CD4-positive, CD25-positive, alpha-beta regulatory T cell (primary cell): Measurements from ENCODE around the gene GSK3B. TPM values are rescaled to one million over a fixed set of nuclear protein-coding genes. Genes with fewer than 3 reads are reported as not detected.

Source experiments
- ATAC-seq, 2 donors: fragments of 150-1000 bp; cut with Tn5 transposase; one replicate each; pipeline ENCODE4 v1.10.0; 2021; ENCODE audit warnings: low read depth in 2 of 2, moderate number of reproducible peaks in 2 of 2, moderate library complexity in 1 of 2
- DNase-seq, 3 donors: peaks; one replicate each; pipeline versions ENCODE4 v3.0.0 to v3.0.0-alpha.2; 2012 to 2022; ENCODE audit warnings: mixed read lengths in 1 of 3
- H3K27ac ChIP-seq: one replicate; pipeline ENCODE4 v1.7.0; 2013; ENCODE audit warnings: mild to moderate bottlenecking, low read length; ENCODE audit not compliant: insufficient read depth, poor library complexity, severe bottlenecking
- H3K27me3 ChIP-seq: one replicate; pipeline ENCODE4 v1.7.0; 2013; ENCODE audit warnings: low read length; ENCODE audit not compliant: control insufficient read depth, insufficient read depth
- H3K36me3 ChIP-seq: one replicate; pipeline ENCODE4 v1.7.0; 2013; ENCODE audit warnings: mild to moderate bottlenecking, low read length, moderate library complexity; ENCODE audit not compliant: control insufficient read depth, insufficient read depth
- H3K4me1 ChIP-seq: 2 replicates; pipeline ENCODE4 v1.7.0; 2013; ENCODE audit warnings: mild to moderate bottlenecking, low read length; ENCODE audit not compliant: insufficient read depth, control insufficient read depth, poor library complexity, severe bottlenecking
- H3K4me3 ChIP-seq: one replicate; pipeline ENCODE4 v1.7.0; 2013; ENCODE audit warnings: low read depth, mild to moderate bottlenecking, low read length, moderate library complexity
- H3K9me3 ChIP-seq, 2 experiments: 1 replicate in 1 of 2; 2 replicates in 1 of 2; pipeline ENCODE4 v1.7.0; 2013; ENCODE audit warnings: low read length in 2 of 2, mild to moderate bottlenecking in 1 of 2, moderate library complexity in 1 of 2; ENCODE audit not compliant: control insufficient read depth in 2 of 2
- H3K27ac Mint-ChIP-seq, 3 donors: one replicate each; pipeline ENCODE4 v1.8.0; 2020 to 2022; ENCODE audit warnings: mild to moderate bottlenecking in 3 of 3, mixed read lengths in 3 of 3, moderate library complexity in 2 of 3
- H3K27me3 Mint-ChIP-seq: one replicate; pipeline ENCODE4 v1.8.0; 2022; ENCODE audit warnings: mild to moderate bottlenecking, mixed read lengths
- H3K36me3 Mint-ChIP-seq: one replicate; pipeline ENCODE4 v1.8.0; 2020; ENCODE audit warnings: mixed read lengths
- H3K4me1 Mint-ChIP-seq, 4 donors: one replicate each; pipeline ENCODE4 v1.8.0; 2020 to 2022; ENCODE audit warnings: mixed read lengths in 4 of 4, mild to moderate bottlenecking in 1 of 4
- H3K4me3 Mint-ChIP-seq, 4 donors: one replicate each; pipeline ENCODE4 v1.8.0; 2020 to 2022; ENCODE audit warnings: mild to moderate bottlenecking in 4 of 4, mixed read lengths in 4 of 4, moderate library complexity in 3 of 4
- H3K9me3 Mint-ChIP-seq, 7 donors: one replicate each; pipeline ENCODE4 v1.8.0; 2020 to 2022; ENCODE audit warnings: mixed read lengths in 7 of 7, mild to moderate bottlenecking in 3 of 7, moderate library complexity in 2 of 7
- polyA plus RNA-seq, 4 donors: library from polyadenylated mRNA; unstranded; fragments of 300-500 nt; fragmentation: Illumina TruSeq; gene quantifications; one replicate each; pipeline ENCODE4 v1.2.3, GENCODE V29; 2021
- total RNA-seq: library from RNA; stranded (reverse); gene quantifications from one replicate; pipeline ENCODE4 v1.2.3, GENCODE V29; 2022

The GSK3B gene
- total and polyA plus RNA-seq, 5 donors from 2014 or later: 12.9 to 45.4 (median 15.7) TPM

DNA sequence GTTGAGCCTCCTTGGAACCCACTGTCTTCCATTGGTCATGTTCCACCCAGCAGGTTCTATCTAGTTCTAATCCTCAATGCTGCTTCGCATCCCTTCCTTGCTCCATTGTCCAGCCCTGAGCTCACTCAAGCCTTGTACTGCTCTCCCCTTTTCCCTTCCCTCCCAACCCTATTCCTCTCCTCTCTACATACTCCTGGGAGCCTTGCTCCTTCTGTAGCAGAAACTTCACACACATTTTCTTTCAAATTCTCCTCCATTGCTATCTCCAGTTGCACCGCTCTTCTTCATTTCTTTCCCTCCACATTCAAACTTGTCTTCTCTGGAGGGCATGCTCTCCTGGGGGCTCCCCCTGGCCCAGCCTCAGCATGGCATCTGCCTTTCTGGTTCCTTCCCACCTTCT is 297.9 kb downstream of the GSK3B start:
- Mint-ChIP-seq H3K27ac (no peak overlapping the region), H3K27me3 (peaks cover 15% of the 10 kb centered on the region), H3K9me3 (peaks cover 0 to 4% (median 0%) of the 10 kb centered on the region in 7 donors), H3K4me1 (no peaks in the 10 kb centered on the region), H3K36me3 (no peaks in the 10 kb centered on the region), H3K4me3 (no peak overlapping the region)
- peaks cover 5% of the 10 kb centered on the region for H3K27me3 ChIP-seq
- no peaks in the 10 kb centered on the region for H3K36me3 ChIP-seq
- ATAC-seq (no peak), DNase-seq (no peak)
- no peaks in the 10 kb centered on the region for H3K9me3 ChIP-seq
- H3K27ac ChIP-seq: no peak overlapping the region
- no peaks in the 10 kb centered on the region for H3K4me1 ChIP-seq
- H3K4me3 ChIP-seq: no peak overlapping the region

DNA sequence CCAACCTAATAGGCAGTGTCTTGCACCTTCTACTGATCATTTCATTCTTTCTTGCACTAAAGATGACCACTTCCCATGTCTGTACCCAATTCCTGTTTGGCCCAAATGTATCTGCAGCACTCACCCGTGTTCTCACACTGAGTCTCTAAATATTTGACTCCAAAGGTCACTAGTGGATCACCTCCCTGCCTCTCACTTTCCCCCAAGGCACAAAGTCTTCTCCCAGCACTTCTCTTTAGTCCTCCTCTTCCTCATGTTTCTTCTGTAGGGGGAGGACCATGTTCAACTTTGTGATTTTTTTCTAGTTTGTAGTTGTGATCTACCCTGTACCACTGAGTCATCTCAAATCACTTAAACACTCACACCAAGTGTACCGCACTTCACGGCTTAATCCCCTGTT is 298.4 kb downstream of the GSK3B start:
- no peak for DNase-seq
- H3K27me3 Mint-ChIP-seq: peaks cover 14% of the 10 kb centered on the region
- no peak overlapping the region for H3K4me3 Mint-ChIP-seq
- Histone ChIP-seq H3K36me3 (no peaks in the 10 kb centered on the region), H3K27me3 (peaks cover 5% of the 10 kb centered on the region), H3K27ac (no peak overlapping the region), H3K9me3 (no peaks in the 10 kb centered on the region), H3K4me1 (no peaks in the 10 kb centered on the region), H3K4me3 (no peak overlapping the region)
- peaks cover 0 to 4% (median 0%) of the 10 kb centered on the region in 7 donors for H3K9me3 Mint-ChIP-seq
- no peak for ATAC-seq
- no peaks in the 10 kb centered on the region for H3K36me3 Mint-ChIP-seq
- H3K4me1 Mint-ChIP-seq: no peaks in the 10 kb centered on the region
- no peak overlapping the region for H3K27ac Mint-ChIP-seq

DNA sequence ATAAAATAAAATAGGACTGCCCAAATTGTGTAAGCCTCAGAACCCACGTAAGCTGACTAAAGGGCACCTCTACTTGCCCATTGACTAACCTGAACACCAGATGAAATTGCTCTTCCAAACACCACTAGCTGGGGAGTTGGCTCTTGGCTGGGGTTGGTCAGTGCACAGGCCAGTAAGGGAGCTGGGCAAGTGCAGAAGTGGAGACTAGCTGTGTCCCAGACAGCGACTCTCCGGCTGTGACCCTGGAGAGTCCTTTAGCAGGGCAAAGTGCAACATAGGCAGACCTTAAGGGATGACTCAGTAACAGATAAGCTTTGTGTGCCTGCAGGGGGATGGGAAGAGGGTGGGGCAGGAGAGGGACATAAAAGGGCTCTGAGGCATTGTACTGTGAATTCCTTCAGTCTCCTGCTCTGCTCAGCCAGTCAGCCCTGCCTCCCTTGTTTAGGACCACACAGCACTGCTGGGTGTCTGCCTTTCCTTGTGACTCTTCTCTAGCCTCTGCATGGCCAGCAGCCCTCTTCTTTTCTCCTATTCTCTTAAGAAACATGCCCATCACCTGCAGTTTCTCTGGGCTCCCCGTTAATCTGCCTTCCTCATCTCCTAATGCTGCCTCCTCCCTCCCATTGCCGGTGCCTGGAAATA is 299.2 kb downstream of the GSK3B start:
- Mint-ChIP-seq H3K27me3 (peaks cover 14% of the 10 kb centered on the region), H3K9me3 (peaks cover 0 to 4% (median 0%) of the 10 kb centered on the region in 7 donors), H3K4me3 (no peak overlapping the region), H3K36me3 (no peaks in the 10 kb centered on the region), H3K27ac (no peak overlapping the region), H3K4me1 (no peaks in the 10 kb centered on the region)
- H3K36me3 ChIP-seq: no peaks in the 10 kb centered on the region
- DNase-seq: no peak
- peaks cover 1% of the 10 kb centered on the region for H3K27me3 ChIP-seq
- no peak overlapping the region for H3K27ac ChIP-seq
- no peaks in the 10 kb centered on the region for H3K4me1 ChIP-seq
- H3K9me3 ChIP-seq: no peaks in the 10 kb centered on the region
- H3K4me3 ChIP-seq: no peak overlapping the region
- no peak for ATAC-seq

DNA sequence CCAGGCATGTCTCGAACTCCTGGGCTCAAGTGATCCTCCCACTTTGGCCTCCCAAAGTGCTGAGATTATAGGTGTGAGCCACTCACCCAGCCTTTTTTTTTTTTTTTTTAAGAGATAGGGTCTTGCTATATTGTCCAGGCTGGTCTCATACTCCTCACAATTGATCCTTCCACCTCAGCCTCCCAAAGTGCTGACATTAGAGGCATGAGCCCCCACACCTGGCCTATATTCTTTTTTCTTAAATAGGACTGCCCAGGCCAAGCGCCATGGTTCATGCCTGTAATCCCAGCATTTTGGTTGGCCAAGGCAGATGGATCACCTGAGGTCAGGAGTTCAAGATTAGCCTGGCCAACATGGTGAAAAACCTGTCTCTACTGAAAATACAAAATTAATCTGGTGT is 299.8 kb downstream of the GSK3B start:
- H3K27ac ChIP-seq: no peak overlapping the region
- H3K9me3 Mint-ChIP-seq: peaks cover 0 to 4% (median 0%) of the 10 kb centered on the region in 7 donors
- ATAC-seq: no peak
- H3K4me1 Mint-ChIP-seq: no peaks in the 10 kb centered on the region
- H3K27me3 Mint-ChIP-seq: peaks cover 14% of the 10 kb centered on the region
- H3K27ac Mint-ChIP-seq: no peak overlapping the region
- no peaks in the 10 kb centered on the region for H3K9me3 ChIP-seq
- no peak for DNase-seq
- H3K36me3 ChIP-seq: no peaks in the 10 kb centered on the region
- no peaks in the 10 kb centered on the region for H3K36me3 Mint-ChIP-seq
- peaks cover 1% of the 10 kb centered on the region for H3K27me3 ChIP-seq
- H3K4me3 ChIP-seq: no peak overlapping the region
- H3K4me3 Mint-ChIP-seq: no peak overlapping the region
- H3K4me1 ChIP-seq: no peaks in the 10 kb centered on the region

DNA sequence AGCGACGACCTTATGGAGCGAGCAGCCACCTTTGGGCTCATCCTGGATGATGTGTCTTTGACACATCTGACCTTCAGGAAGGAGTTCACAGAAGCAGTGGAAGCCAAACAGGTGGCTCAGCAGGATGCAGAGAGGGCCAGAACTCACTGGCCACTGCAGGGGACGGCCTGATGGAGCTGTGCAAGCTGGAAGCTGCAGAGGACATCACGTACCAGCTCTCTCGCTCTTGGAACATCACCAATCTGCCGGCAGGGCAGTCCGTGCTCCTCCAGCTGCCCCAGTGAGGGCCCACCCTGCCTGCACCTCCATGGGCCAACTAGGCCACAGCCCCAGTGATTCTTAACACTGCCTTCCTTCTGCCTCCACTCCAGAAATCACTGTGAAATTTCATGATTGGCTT is 302.0 kb downstream of the GSK3B start:
- H3K9me3 Mint-ChIP-seq: peaks cover 0 to 2% (median 0%) of the 10 kb centered on the region in 7 donors
- H3K4me1 Mint-ChIP-seq: no peaks in the 10 kb centered on the region
- H3K36me3 Mint-ChIP-seq: no peaks in the 10 kb centered on the region
- no peak overlapping the region for H3K4me3 ChIP-seq
- peaks cover 1% of the 10 kb centered on the region for H3K27me3 ChIP-seq
- no peaks in the 10 kb centered on the region for H3K9me3 ChIP-seq
- H3K36me3 ChIP-seq: no peaks in the 10 kb centered on the region
- no peak for ATAC-seq
- H3K27ac Mint-ChIP-seq: no peak overlapping the region
- H3K4me3 Mint-ChIP-seq: no peak overlapping the region
- no peak for DNase-seq
- H3K27ac ChIP-seq: no peak overlapping the region
- H3K27me3 Mint-ChIP-seq: peaks cover 10% of the 10 kb centered on the region
- H3K4me1 ChIP-seq: no peaks in the 10 kb centered on the region

DNA sequence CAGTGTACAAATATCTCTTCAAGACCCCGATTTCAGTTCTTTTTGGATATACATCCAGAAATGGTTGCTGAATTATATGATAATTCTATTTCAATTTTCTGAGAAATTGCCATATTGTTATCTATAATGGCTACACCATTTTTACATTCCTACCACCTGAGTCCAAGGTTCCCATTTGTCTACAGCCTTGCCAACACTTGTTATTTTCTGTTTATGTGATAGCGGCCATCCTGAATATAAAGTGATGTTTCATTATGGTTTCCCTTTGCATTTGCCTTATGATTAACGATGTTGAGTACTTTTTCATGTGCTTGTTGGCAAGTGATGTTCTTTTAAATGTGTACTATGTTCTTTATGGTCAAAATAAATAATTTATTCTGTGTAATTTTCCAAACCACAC is 303.9 kb downstream of the GSK3B start:
- Mint-ChIP-seq H3K27me3 (no peaks in the 10 kb centered on the region), H3K36me3 (no peaks in the 10 kb centered on the region), H3K9me3 (peaks cover 0 to 2% (median 0%) of the 10 kb centered on the region in 7 donors), H3K4me3 (no peak overlapping the region), H3K4me1 (no peaks in the 10 kb centered on the region), H3K27ac (no peak overlapping the region)
- ATAC-seq: no peak
- H3K27me3 ChIP-seq: no peaks in the 10 kb centered on the region
- no peaks in the 10 kb centered on the region for H3K9me3 ChIP-seq
- DNase-seq: no peak
- no peaks in the 10 kb centered on the region for H3K4me1 ChIP-seq
- H3K36me3 ChIP-seq: no peaks in the 10 kb centered on the region
- H3K4me3 ChIP-seq: no peak overlapping the region
- no peak overlapping the region for H3K27ac ChIP-seq

DNA sequence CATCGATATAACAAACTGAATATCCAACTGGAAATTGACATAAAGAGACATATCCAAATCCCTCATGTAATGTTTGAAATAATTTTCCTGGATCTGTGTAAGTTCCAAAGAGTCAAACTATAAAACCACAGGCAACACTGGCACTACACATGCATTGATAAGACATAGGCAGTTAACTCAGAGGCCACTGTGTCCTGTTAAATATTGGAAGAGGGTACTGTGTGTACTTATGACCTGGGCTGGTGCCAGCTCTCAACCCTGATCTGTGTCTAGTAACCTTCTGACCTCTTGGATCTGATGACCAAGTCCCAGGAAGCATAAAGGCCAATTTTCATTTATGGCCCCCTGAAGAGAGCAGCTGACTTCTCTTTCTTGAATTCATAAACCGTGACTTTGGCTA is 307.8 kb downstream of the GSK3B start:
- Mint-ChIP-seq H3K27ac (no peak overlapping the region), H3K4me1 (no peaks in the 10 kb centered on the region), H3K36me3 (no peaks in the 10 kb centered on the region), H3K27me3 (peaks cover 4% of the 10 kb centered on the region), H3K9me3 (peaks cover 0 to 3% (median 0%) of the 10 kb centered on the region in 7 donors), H3K4me3 (no peak overlapping the region)
- ATAC-seq (no peak), DNase-seq (no peak)
- Histone ChIP-seq H3K4me1 (no peaks in the 10 kb centered on the region), H3K9me3 (no peaks in the 10 kb centered on the region), H3K36me3 (no peaks in the 10 kb centered on the region), H3K27me3 (no peaks in the 10 kb centered on the region), H3K4me3 (no peak overlapping the region), H3K27ac (no peak overlapping the region)

DNA sequence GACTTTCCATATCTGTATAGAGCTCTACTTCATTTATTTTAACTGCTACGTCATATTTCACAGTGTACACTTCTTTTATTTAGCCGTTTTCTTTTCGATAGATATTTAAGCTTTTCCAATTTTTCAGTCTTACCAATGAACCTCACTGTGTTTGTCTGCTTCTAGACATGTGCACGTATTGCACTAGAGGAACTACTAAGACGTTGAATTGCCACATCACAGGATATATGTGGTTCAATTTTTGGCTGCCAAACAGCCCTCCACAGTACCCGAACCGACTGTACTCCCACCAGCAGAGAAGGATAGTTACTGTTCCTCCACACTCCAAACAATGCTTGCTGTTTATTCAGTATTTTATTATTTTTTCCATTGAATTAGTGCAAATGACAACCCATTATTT is 310.4 kb downstream of the GSK3B start:
- peaks cover 4% of the 10 kb centered on the region for H3K27me3 Mint-ChIP-seq
- no peaks in the 10 kb centered on the region for H3K36me3 Mint-ChIP-seq
- Histone ChIP-seq H3K9me3 (no peaks in the 10 kb centered on the region), H3K4me1 (no peaks in the 10 kb centered on the region), H3K27me3 (no peaks in the 10 kb centered on the region), H3K4me3 (no peak overlapping the region), H3K27ac (no peak overlapping the region), H3K36me3 (no peaks in the 10 kb centered on the region)
- no peak for ATAC-seq
- peaks cover 0 to 6% (median 5%) of the 10 kb centered on the region in 4 donors for H3K4me1 Mint-ChIP-seq
- no peak overlapping the region for H3K27ac Mint-ChIP-seq
- DNase-seq: no peak
- peaks cover 0 to 3% (median 0%) of the 10 kb centered on the region in 7 donors for H3K9me3 Mint-ChIP-seq
- no peak overlapping the region for H3K4me3 Mint-ChIP-seq
